ENCODE results near the gene CNTRL.

- no peak for TF ChIP-seq POLR2AphosphoS5 (IDR thresholded peaks at IDR 0.05)
- TF ChIP-seq CTCF (IDR thresholded peaks at IDR 0.05 in 8 of 11, conservative IDR thresholded peaks at IDR 0.05 in 3 of 11), result no peak
- no peak for TF ChIP-seq POLR2A (IDR thresholded peaks at IDR 0.05)
Measured at GRCh38 chr9:121153642-121154041, 78.9 kb downstream of the CNTRL start.
